HG03457 (cell line): ENCODE data around the gene CX3CR1.
A peak's percentile ranks its signal among the peaks of the same experiment; 100 is the strongest.

Experiments used
- ATAC-seq: cut with Tn5 transposase; IDR thresholded peaks from one replicate; pipeline ENCODE4 v1.9.1; 2021; ENCODE audit warnings: moderate number of reproducible peaks; ENCODE audit not compliant: unreplicated experiment

The CX3CR1 gene

GRCh38 chr3:39226106-39226741 is 53.6 kb downstream of the CX3CR1 start:
- ATAC-seq = no peak

GRCh38 chr3:39224288-39224687 is 55.5 kb downstream of the CX3CR1 start:
- no peak for ATAC-seq

- no peak for ATAC-seq
These were observed 56.9 kb downstream of the CX3CR1 start for GRCh38 chr3:39222939-39223338.

GRCh38 chr3:39222462-39222861 is 57.4 kb downstream of the CX3CR1 start:
- no peak for ATAC-seq

GRCh38 chr3:39221141-39221530 is 58.7 kb downstream of the CX3CR1 start:
- ATAC-seq = no peak

- no peak for ATAC-seq
These were observed 59.3 kb downstream of the CX3CR1 start for GRCh38 chr3:39220407-39221140.

- ATAC-seq = no peak
These were observed 60.1 kb downstream of the CX3CR1 start for GRCh38 chr3:39219702-39220101.

GRCh38 chr3:39216176-39216790 is 63.6 kb downstream of the CX3CR1 start:
- peak; percentile 94 for ATAC-seq

- ATAC-seq = no peak
These were observed 66.2 kb downstream of the CX3CR1 start for GRCh38 chr3:39213613-39214012.
